HG03108 (cell line): ENCODE data around the gene CACTIN.
A peak's percentile ranks its signal among the peaks of the same experiment; 100 is the strongest.
"Not testable (repeated sequence)": the region's sequence is repeated elsewhere in the genome, so short reads cannot be mapped to it uniquely, and the experiment has no call there.

Source experiments
- ATAC-seq: cut with Tn5 transposase; IDR thresholded peaks from one replicate; pipeline ENCODE4 v1.9.1; 2021; ENCODE audit warnings: moderate library complexity; ENCODE audit not compliant: unreplicated experiment

CACTIN gene

DNA sequence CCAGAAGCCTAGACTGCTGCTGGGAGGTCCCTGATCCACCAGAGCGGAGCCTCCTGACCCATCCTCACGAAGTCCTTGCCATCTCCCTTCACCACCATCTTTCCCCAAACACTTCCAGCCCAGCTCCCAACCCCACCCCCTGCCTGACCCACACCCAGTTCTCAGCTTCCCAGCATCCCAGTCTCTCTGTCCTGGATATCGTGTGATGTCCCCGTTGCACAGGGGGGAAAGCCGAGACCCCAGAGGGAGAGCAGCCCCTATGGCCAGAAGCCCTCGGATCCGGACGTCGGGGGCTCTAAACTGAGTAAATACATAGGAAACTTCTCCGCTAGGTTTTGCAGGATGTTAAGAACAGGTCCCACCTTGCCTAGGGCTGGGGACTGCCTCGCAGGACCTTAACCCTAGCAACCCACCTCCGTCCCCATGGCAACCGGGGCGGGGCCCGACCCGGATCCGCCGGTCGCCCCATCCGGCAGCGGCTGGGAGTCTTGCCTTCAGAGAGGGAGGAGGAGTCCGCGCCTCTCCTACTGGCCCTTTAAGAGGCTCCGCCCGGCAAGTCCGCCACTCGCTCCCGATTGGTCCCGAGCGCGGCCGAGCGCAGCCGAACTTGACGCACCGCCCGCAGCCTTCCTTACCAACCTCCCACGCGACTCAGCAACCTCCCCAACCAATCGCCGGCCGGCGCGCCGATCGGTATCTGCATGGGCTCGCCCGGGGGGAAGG lies 54.3 kb downstream of the CACTIN start:
- peak; percentile 93 for ATAC-seq

DNA sequence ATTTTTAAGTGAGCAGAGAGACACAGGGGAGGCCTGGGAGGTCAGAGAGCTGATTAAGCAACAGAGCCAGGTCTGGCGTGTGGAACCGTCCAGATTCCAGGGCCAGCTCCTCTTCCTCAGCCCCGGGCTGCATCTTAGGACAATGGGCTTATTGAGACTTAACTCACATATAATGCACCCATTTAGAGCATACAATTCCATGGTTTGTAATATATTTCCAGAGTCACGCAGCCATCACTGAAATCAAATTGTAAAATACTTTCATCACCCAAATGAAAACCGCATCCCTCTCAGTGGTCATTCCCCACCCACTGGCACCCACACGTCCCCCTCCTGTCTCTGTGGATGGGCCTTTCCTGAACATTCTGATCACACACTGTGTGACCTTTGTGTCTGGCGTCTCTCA lies 56.0 kb downstream of the CACTIN start:
- ATAC-seq: no peak

DNA sequence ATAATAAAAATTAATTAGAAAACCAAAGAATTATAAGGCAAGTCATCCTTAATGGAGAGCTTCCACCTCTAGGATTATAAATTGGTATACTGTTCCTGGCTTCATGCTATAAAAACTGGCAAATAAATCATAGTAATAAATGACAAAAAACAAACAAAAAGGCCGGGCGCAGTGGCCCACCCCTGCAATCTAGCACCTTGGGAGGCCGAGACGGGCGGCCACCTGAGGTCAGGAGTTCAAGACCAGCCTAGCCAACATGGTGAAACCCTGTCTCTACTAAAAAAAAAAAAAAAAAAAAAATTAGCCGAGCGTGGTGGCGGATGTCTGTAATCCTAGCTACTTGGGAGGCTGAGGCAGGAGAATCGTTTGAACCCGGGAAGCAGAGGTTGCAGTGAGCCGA lies 56.5 kb downstream of the CACTIN start:
- ATAC-seq: not testable (repeated sequence)

DNA sequence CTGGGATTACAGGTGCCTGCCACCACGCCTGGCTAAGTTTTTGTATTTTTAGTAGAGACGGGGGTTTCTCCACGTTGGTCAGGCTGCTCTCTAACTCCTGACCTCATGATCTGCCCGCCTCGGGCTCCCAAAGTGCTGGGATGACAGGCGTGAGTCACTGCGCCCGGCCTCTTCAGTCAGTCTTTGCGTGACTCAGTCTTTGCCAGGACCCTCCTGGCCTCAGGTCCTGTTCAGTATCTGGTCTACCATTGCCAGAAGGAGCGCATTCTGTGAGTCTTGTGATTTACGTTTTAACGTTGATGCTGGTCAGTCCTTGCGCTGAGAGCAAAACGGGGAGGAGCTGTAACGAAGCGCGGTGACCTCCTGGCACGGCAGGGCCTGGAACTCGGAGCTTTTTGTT lies 61.5 kb downstream of the CACTIN start:
- ATAC-seq: no peak

DNA sequence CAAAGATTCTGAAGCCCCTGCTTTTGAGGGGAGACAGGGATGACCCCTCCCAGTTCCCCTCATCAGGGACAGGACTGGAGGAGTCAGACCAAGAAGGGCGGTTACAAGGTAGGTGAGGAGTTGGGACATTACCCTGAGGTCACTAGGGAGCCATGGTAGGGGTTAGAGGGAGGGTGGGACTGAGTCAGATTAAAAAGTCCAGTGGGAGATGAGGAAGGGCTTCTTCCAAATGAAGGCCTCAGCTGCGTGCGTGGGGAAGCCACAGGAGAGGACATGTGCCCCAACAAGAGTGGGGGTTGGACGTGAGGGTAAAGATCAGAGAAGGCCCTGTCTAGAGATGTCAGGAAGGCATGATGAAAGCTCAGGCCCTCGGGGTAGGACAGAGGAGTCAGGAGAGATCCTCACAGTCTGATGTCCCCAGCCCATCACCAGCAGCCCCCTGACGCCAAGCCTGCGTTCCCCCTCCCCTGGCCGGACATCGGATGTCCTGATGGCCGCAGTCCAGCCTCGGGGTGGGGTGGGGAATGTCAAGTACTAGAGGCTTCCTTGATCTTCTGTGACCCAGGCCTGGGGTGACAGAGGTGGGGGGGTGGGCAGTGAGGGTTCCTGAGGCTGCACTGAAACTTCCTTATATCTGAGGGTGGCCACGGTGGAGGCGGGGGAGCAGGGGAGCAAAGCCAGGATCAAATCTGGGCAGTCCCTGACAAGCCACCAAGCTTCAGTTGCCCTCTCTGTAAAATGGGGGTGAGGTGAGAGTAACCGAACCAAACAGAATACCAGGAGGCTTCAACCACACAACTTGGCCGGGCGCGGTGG lies 62.7 kb downstream of the CACTIN start:
- ATAC-seq: no peak
